ENCODE data around the gene NEK7.
"Not testable (repeated sequence)": the region's sequence is repeated elsewhere in the genome, so short reads cannot be mapped to it uniquely, and the experiment has no call there.

Gene NEK7

DNA sequence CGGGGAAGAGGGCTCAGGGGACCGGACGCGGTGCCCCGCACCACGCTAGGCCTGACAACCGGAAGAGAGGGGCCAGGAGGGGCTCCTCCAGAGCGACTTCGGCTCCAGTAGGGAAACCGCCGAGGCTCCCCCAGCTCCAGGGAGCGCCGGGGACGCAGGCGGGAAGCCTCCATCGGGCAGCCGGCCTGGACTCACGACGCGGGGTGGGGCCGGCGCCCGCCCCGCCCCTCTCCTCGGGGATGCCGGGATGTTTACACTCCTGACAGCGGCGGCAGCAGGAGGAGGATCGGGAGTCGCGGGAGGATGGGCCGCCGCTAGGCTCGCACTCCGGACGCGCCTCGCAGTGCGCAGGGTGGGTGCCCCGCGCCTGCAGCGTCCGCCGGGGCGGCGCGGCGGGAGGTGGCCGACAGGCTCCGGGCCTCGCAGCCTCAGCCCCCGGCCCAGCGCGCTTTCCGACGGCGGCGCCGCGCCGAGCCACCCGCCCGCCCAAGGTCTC, at the start of gene NEK7:
TSS of gene NEK7 (plus strand) at position 254 of the 496 bp plus-strand sequence. CDS start 75,583 bp downstream, outside the sequence.
- peak; percentile 64 for DNase-seq (ENCODE audit: low read depth)

GRCh38 chr1:198107091-198107501, 49.7 kb upstream of the NEK7 start:
- no peak for DNase-seq (ENCODE audit: low read depth)

- DNase-seq (ENCODE audit: low read depth) = no peak
These were observed 48.0 kb upstream of the NEK7 start for GRCh38 chr1:198108636-198109370.

DNA sequence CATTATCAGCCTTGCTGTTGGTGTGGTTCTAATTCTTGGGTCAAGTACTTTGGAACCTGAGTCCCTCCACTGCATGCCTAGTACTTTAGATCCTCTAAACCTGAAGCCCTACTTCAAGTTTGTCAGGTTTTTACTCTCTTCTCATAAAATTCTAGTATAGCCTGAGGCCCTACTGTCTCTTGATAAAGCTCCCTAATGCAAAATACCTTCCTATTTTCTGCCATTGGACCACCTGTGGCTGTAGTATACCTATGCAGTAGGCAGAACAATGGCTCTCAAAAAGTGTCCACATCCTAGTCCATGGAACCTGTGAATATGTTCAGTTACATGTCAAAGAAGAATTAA, 47.5 kb upstream of the NEK7 start:
- no peak for DNase-seq (ENCODE audit: low read depth)

GRCh38 chr1:198113342-198113750, 43.5 kb upstream of the NEK7 start:
- DNase-seq (ENCODE audit: low read depth) = no peak

DNA sequence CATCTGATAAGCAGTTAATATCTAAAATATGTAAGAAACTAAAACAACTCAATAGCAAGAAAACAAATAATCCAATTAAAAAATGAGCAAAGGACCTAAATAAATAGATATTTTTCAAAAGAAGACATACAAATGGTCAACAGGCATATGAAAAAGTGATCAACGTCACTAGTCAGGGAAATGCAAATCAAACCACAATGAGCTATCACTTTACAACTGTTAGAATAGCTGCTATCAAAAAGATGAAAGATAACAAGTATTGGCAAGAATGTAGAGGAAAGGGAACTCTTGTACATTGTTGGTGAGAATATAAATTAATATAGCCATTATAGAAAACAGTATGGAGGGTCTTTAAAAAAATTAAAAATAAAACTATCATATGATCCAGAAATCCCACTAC, 40.7 kb upstream of the NEK7 start:
- DNase-seq (ENCODE audit: low read depth) = no peak

GRCh38 chr1:198116469-198116868, 40.3 kb upstream of the NEK7 start:
- no peak for DNase-seq (ENCODE audit: low read depth)

- DNase-seq (ENCODE audit: low read depth) = no peak
These were observed 39.5 kb upstream of the NEK7 start for GRCh38 chr1:198117267-198117666.

GRCh38 chr1:198118134-198118533, 38.7 kb upstream of the NEK7 start:
- DNase-seq (ENCODE audit: low read depth) = no peak

DNA sequence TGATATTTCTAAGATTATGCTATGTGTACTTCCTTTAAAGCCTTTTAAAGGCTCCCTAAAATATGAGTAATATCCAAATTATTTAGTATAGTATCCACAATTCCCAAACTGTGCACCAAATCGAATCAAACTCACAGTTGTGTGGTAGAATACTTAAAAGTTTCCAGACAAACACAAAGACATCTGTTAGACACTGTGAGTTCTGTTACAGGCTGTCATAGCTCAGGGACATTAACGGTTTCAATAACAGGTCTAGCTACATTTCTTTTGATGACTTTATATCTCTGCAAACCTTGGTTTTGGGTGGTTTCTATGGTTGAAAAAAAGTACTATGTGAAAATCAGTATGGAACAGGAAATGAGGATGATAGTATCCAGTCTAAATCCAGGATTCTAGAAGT, 36.9 kb upstream of the NEK7 start:
- DNase-seq (ENCODE audit: low read depth) = no peak

DNA sequence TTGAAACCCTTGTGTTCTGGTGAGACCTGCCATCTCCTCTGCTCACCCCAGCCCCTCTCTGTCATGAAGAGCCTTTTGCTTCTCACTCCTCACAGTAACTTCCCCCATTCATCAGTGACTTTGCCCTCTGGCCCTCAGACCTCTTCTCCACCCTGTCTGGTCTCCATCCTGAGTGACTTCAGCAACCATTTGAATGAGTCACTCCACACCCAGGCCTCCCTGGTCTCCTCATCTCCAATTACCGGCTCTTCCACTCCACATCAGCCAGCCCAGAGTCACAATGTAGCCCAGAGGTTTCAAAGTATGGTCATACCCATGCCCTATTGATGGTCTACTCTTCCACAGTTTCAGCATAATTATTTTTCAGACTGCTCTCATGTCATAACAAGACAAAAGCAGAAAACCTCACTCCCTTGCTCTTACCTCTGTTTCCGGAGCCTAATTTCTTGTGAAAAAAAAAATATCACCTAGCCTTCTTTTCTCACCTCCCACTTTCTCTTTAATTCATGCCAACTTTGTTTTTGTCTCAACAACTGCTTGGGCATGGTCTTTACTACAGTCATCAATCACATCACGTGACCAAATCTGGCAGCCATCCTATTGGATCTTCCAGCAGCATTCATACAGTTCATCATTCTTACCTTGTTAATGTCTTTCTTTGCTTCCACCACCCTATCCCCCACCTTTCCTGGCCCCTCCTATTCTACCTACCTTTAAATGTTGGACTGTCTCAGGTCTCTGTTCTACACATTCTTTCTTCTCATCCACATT, 35.6 kb upstream of the NEK7 start:
- no peak for DNase-seq (ENCODE audit: low read depth)

DNA sequence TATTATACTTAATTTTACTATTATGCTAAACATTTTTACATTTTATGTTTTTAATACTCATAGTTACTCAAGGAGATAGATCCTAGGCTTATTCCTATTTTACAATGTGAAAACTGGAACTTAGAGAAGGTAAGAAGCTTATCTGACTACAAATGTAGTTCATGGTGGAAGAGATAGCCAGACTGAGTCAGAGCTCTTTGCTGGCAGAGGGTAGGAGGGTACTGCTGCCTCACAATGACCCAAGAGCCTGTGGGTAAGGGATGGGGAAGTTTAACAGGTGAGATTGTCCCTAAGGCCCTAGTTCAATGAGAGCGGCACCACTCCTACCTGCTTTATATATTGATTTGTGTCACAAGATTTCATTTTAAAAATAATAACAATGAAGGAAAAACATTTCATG, 34.1 kb upstream of the NEK7 start:
- no peak for DNase-seq (ENCODE audit: low read depth)

DNA sequence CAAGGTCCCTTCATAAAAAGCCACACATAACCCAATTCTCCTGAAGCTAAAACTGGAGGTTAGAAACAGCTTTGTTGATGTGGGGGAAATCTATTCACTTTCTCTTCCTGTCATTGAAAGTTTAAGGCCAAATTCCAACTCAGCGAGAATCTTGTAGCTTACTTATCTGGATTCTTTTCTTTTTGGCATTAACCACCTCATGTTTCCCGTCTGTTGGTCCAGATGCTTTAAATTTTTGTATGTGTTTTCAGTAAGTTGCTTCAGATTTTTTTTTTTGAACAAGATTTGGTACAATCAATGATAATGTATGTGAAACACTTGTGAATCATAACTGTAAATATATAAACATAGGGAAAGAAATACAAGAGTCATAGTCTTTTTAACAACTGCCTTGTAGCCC, 33.7 kb upstream of the NEK7 start:
- no peak for DNase-seq (ENCODE audit: low read depth)

- no peak for DNase-seq (ENCODE audit: low read depth)
These were observed 32.1 kb upstream of the NEK7 start for GRCh38 chr1:198124673-198125072.

GRCh38 chr1:198125995-198126735, 30.6 kb upstream of the NEK7 start:
- no peak for DNase-seq (ENCODE audit: low read depth)

DNA sequence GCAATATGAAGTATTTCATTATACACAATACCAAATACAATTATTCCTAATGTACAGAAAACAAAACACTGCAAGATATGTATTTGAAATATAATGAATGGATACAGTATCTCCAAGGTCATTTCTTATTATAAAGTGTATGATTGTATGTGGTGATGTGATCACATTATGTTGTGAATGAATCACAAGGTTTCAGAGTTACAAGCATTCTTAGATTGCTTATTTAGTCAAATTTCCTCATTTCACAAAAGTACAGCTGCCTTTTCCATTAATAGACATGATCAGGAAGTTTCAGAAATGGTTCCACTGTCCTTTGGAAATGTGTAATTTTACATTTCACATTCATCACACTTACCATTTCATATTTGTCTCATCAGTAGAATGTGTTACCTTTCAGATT, 28.3 kb upstream of the NEK7 start:
- DNase-seq (ENCODE audit: low read depth) = no peak

DNA sequence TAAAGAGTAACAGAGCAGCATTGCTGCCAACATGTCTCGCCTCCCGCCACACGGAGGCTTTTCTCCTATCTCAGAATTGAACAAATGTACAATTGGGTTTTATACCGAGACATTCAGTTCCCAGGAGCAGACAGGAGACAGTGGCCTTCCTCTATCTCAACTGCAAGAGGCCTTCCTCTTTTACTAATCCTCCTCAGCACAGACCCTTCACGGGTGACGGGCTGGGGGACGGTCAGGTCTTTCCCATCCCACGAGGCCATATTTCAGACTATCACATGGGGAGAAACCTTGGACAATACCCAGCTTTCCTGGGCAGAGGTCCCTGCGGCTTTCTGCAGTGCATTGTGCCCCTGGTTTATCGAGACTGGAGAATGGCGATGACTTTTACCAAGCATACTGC, 26.7 kb upstream of the NEK7 start:
- not testable (repeated sequence) for DNase-seq (ENCODE audit: low read depth)

DNA sequence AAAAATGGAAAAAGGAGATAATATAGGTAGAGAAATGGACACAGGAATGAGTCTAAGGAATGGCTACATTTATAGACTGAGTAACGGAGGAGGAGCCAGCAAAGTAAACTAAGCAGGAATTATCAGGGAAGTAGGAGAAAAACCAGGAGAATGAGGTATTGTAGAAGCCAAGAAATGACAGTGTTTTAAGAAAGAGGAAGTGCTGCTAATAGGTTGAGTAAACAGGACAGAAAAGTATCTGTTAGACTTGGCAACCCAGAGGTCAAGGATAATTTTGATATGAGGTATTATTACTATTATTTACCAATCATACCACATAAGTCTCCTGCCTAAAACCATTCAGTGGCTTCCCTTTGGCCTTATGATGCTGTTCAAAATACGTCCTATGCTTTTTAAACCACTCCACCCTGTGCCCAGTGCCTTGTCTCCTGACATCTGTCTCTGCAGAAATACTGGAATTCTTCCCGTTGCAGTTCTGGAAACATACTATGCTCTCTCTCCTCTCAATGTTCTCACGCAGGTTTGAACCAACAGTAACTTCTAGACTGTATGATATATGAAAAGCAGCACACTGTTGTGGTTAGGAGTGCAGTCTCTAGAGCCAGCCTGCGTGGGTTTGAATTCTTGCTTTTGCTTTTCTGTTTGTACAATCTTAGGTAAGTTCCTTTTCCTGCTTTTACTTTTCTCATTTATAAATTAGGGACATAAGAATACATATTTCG, 24.6 kb upstream of the NEK7 start:
- no peak for DNase-seq (ENCODE audit: low read depth)

DNA sequence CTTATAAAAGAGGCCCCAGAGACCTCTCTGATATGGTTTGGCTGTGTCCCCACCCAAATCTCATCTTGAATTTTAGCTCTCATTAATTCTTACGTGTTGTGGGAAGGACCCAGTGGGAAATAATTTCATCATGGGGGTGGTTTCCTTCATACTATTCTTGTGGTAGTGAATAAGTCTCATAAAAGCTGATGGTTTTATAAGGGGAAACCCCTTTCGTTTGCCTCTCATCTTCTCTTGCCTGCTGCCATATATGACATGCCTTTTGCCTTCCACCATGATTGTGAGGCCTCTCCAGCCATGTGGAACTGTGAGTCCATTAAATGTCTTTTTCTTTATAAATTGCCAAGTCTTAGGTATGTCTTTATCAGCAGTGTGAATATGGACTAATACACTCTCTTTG, 22.5 kb upstream of the NEK7 start:
- DNase-seq (ENCODE audit: low read depth) = no peak

DNA sequence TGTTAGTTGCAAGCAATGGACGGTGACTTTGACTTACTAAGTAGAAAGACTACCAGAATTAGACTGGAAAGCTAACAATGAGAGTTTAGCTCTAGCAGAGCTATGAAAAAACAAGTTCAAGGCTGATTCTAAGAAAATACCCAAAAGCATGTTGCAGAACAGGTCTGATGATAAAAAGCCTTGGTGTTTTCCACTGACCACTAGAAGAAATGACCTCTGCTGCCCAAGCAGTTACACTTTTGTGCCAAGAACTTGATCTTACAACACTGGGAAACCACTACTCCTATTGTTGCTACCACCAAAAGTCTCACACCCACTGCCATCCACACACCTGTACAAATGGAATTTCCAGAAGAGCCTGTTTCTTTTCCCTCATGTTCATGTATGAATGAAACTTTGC, 21.4 kb upstream of the NEK7 start:
- no peak for DNase-seq (ENCODE audit: low read depth)

- no peak for DNase-seq (ENCODE audit: low read depth)
These were observed 15.0 kb upstream of the NEK7 start for GRCh38 chr1:198141668-198142351.

- no peak for DNase-seq (ENCODE audit: low read depth)
These were observed 13.0 kb upstream of the NEK7 start for GRCh38 chr1:198143797-198144196.

All from CMK (cell line).